Omental fat pad (tissue), 4 donors: Measurements from ENCODE around the gene SLC1A2. TPM values are rescaled to one million over a fixed set of nuclear protein-coding genes. Genes with fewer than 3 reads are reported as not detected.
A peak's percentile ranks its signal among the peaks of the same experiment; 100 is the strongest.

Source experiments
- ATAC-seq: fragments of 150-250 bp; one replicate; pipeline ENCODE4 v1.9.1; 2016; ENCODE audit warnings: mild to moderate bottlenecking, moderate library complexity; ENCODE audit not compliant: low FRiP score
- DNase-seq: peaks from one replicate; pipeline ENCODE4 v3.0.0-alpha.2; 2019; ENCODE audit warnings: low spot score
- CTCF ChIP-seq, 3 donors: fragments of 450-650 bp; IDR thresholded peaks; one replicate each; pipeline ENCODE4 v1.5.1; 2016 to 2017; ENCODE audit warnings: antibody characterized with exemption in 3 of 3, mild to moderate bottlenecking in 3 of 3, moderate library complexity in 2 of 3
- total RNA-seq, 4 donors: library from RNA; depleted of rRNA; stranded (reverse); fragments of >200 nt; gene quantifications; one replicate each; pipeline ENCODE4 v1.1.0, GENCODE V29; 2016

SLC1A2 gene
- total RNA-seq, 4 donors from 2014 or later, result 0.96 to 5.0 (median 2.8) TPM

- no peak for TF ChIP-seq CTCF (IDR thresholded peaks at IDR 0.05)
- DNase-seq, result no peak
- ATAC-seq, result no peak
Observed at GRCh38 chr11:35270342-35270741, 149.0 kb downstream of the SLC1A2 start.

GRCh38 chr11:35267504-35267903, 151.9 kb downstream of the SLC1A2 start:
- DNase-seq (no peak), ATAC-seq (no peak)
- TF ChIP-seq CTCF (IDR thresholded peaks at IDR 0.05), result no peak

GRCh38 chr11:35265755-35266454, 153.5 kb downstream of the SLC1A2 start:
- ATAC-seq (no peak), DNase-seq (no peak)
- no peak for TF ChIP-seq CTCF (IDR thresholded peaks at IDR 0.05)

- ATAC-seq (no peak), DNase-seq (no peak)
- TF ChIP-seq CTCF (IDR thresholded peaks at IDR 0.05), result no peak
Observed at GRCh38 chr11:35262735-35263134, 156.6 kb downstream of the SLC1A2 start.

- TF ChIP-seq CTCF (IDR thresholded peaks at IDR 0.05), result no peak
- DNase-seq (no peak), ATAC-seq (no peak)
Observed at GRCh38 chr11:35262056-35262455, 157.3 kb downstream of the SLC1A2 start.

- ATAC-seq, result no peak
- no peak for DNase-seq
- no peak for TF ChIP-seq CTCF (IDR thresholded peaks at IDR 0.05)
Observed at GRCh38 chr11:35261197-35261596, 158.2 kb downstream of the SLC1A2 start.

GRCh38 chr11:35260342-35260985, 158.9 kb downstream of the SLC1A2 start:
- DNase-seq (no peak), ATAC-seq (peak; percentile 46)
- no peak for TF ChIP-seq CTCF (IDR thresholded peaks at IDR 0.05)
